Prostate gland (tissue), 2 donors: ENCODE data around the gene MAML3.

Experiments
- CTCF ChIP-seq, 4 experiments: fragments of 200-600 bp in 2 of 4; fragments of 450-650 bp in 2 of 4; sonication (generic) in 2 of 4; IDR thresholded peaks; 1 replicate in 3 of 4; 2 replicates in 1 of 4; pipeline ENCODE4 v1.5.1; 2016 to 2019; ENCODE audit warnings: antibody characterized with exemption in 4 of 4, mild to moderate bottlenecking in 2 of 4, moderate library complexity in 2 of 4
- POLR2A ChIP-seq: fragments of 450-650 bp; IDR thresholded peaks from one replicate; pipeline ENCODE4 v1.6.1; 2016; ENCODE audit warnings: antibody characterized with exemption, mild to moderate bottlenecking
- POLR2AphosphoS5 ChIP-seq: sonication (generic); formaldehyde crosslinking; IDR thresholded peaks from one replicate; pipeline ENCODE4 v1.6.1; 2017; ENCODE audit warnings: antibody characterized with exemption

- TF ChIP-seq CTCF (IDR thresholded peaks at IDR 0.05) (no peak), POLR2A (no peak), POLR2AphosphoS5 (peak; percentile 50)
These were observed 106.9 kb downstream of the MAML3 start for GRCh38 chr4:140047017-140047640.
